Osteocyte (in vitro differentiated cells): Measurements from ENCODE around the gene ARMH2. TPM values are rescaled to one million over a fixed set of nuclear protein-coding genes. Genes with fewer than 3 reads are reported as not detected.
A peak's percentile ranks its signal among the peaks of the same experiment; 100 is the strongest.

Source experiments
- DNase-seq: peaks from one replicate; pipeline ENCODE4 v3.0.0; 2021; ENCODE audit warnings: mixed read lengths; ENCODE audit not compliant: unreplicated experiment; ENCODE audit errors: extremely low spot score
- H3K27ac Mint-ChIP-seq: one replicate; pipeline ENCODE4 v1.8.0; 2021; ENCODE audit warnings: mild to moderate bottlenecking, mixed read lengths; ENCODE audit not compliant: unreplicated experiment
- H3K27me3 Mint-ChIP-seq: one replicate; pipeline ENCODE4 v1.8.0; 2021; ENCODE audit warnings: mixed read lengths; ENCODE audit not compliant: unreplicated experiment
- H3K36me3 Mint-ChIP-seq: one replicate; pipeline ENCODE4 v1.8.0; 2021; ENCODE audit warnings: mixed read lengths; ENCODE audit not compliant: unreplicated experiment
- H3K4me1 Mint-ChIP-seq: one replicate; pipeline ENCODE4 v1.8.0; 2021; ENCODE audit warnings: mixed read lengths; ENCODE audit not compliant: unreplicated experiment
- H3K4me3 Mint-ChIP-seq: one replicate; pipeline ENCODE4 v1.8.0; 2021; ENCODE audit warnings: mild to moderate bottlenecking, moderate library complexity, mixed read lengths; ENCODE audit not compliant: unreplicated experiment
- H3K9me3 Mint-ChIP-seq: one replicate; pipeline ENCODE4 v1.8.0; 2021; ENCODE audit warnings: mixed read lengths; ENCODE audit not compliant: unreplicated experiment
- total RNA-seq: library from RNA; stranded (reverse); gene quantifications from 2 replicates; pipeline ENCODE4 v1.2.1, GENCODE V29; 2021
- TF ChIP-seq, protein P1 (sequence below): fragments of 200-600 bp; sonication (generic); IDR thresholded peaks from 2 replicates; pipeline ENCODE4 v1.5.0; 2021; ENCODE audit warnings: antibody characterized with exemption, mild to moderate bottlenecking, moderate library complexity

Gene ARMH2
- total RNA-seq, 1 donor from 2014 or later, result not detected

DNA sequence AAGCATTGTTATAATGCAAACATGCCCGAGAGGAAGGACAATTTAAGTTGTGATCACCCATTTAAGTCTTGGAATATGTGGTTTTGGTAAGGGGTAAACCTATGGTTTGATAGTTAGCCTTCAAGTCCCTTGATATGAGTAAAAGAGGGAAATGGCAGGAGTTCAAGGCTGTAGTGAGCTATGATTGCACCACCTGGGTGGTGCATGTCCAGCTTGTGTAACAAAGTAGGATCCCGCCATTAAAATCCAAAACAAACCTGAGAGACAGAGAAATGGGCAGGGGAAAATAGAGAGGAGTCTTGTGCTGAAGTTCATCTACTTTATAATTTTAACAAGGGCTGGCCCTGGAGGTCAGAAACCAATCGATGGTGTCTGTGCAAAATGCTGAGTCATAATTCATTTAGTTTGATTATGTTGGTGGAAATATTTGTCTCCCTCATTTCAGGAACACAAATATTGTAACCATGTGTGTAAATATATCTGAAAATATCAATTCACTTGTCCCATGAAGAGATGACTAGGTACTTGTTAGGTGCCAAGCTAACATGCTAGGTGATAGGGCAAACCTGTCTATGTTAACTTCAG lies 23.2 kb upstream of the ARMH2 start:
- Mint-ChIP-seq H3K27ac (no peak overlapping the region), H3K4me1 (peaks cover 9% of the 10 kb centered on the region), H3K27me3 (no peaks in the 10 kb centered on the region), H3K9me3 (no peaks in the 10 kb centered on the region), H3K36me3 (peaks cover 2% of the 10 kb centered on the region), H3K4me3 (no peak overlapping the region)
- TF ChIP-seq, protein P1, sequence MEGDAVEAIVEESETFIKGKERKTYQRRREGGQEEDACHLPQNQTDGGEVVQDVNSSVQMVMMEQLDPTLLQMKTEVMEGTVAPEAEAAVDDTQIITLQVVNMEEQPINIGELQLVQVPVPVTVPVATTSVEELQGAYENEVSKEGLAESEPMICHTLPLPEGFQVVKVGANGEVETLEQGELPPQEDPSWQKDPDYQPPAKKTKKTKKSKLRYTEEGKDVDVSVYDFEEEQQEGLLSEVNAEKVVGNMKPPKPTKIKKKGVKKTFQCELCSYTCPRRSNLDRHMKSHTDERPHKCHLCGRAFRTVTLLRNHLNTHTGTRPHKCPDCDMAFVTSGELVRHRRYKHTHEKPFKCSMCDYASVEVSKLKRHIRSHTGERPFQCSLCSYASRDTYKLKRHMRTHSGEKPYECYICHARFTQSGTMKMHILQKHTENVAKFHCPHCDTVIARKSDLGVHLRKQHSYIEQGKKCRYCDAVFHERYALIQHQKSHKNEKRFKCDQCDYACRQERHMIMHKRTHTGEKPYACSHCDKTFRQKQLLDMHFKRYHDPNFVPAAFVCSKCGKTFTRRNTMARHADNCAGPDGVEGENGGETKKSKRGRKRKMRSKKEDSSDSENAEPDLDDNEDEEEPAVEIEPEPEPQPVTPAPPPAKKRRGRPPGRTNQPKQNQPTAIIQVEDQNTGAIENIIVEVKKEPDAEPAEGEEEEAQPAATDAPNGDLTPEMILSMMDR, result no peak
- DNase-seq, result no peak

DNA sequence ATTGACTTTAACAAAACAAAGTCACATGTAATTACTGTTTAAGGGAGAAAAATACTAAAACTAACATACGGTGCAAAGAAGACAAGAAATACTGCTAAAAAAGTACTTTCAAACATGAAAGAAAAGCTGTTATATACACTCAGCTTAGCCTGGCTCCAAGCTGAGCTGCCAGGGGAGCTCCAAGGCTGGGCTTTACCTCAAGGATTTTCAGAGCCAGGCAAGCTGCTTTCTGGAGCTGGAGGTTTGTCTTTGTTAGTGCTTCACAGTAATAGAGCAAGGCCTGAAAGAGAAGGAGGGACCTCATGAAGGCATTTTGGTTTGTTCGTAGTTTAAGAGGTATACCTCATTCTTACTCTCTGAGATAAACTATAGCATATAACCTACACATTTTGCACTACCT lies 19.6 kb upstream of the ARMH2 start:
- DNase-seq, result no peak
- no peak overlapping the region for H3K4me3 Mint-ChIP-seq
- H3K27ac Mint-ChIP-seq, result no peak overlapping the region
- no peaks in the 10 kb centered on the region for H3K4me1 Mint-ChIP-seq
- TF ChIP-seq, protein P1, result no peak
- no peaks in the 10 kb centered on the region for H3K9me3 Mint-ChIP-seq
- H3K27me3 Mint-ChIP-seq, result no peaks in the 10 kb centered on the region
- H3K36me3 Mint-ChIP-seq, result no peaks in the 10 kb centered on the region

DNA sequence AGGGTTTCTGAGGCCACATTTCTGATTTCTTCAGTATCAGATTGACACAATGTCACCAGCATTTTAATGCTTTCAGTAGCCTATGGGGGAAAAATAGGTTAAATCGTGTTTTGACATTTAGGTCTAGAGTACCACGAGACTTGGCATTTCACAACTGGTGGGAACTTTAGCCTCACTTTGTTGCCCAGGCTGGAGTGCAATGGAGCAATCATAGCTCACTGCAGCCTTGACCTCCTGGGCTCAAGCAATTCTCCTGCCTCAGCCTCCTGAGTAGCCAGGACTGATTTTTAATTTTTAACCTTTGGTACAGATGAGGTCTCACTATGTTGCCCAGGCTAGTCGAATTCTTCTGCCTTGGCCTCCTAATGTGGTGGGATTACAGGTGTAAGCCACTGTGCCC lies 11.0 kb upstream of the ARMH2 start:
- no peak overlapping the region for H3K4me3 Mint-ChIP-seq
- H3K27ac Mint-ChIP-seq, result no peak overlapping the region
- H3K27me3 Mint-ChIP-seq, result no peaks in the 10 kb centered on the region
- no peaks in the 10 kb centered on the region for H3K36me3 Mint-ChIP-seq
- no peaks in the 10 kb centered on the region for H3K9me3 Mint-ChIP-seq
- TF ChIP-seq, protein P1, result no peak
- H3K4me1 Mint-ChIP-seq, result peaks cover 7% of the 10 kb centered on the region
- no peak for DNase-seq

DNA sequence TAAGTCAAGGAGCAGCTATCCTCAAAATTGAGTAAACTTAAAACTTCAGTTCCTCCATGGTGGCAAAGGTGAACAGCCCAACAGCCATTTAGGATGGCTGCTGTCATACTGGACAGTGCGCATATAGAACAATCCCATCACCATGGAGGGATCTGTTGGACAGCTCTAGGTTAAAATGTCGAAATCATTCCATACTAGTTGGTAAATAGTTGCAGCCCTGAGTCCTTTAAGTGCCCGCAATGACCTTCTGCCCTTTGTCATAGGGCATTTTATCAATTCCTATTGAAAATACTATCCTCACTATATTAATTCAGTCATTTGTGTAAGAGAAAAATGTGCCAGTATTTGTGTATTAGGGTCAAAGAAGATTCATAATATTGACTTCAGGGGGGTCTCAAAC lies 8.9 kb upstream of the ARMH2 start:
- Mint-ChIP-seq H3K9me3 (no peaks in the 10 kb centered on the region), H3K4me1 (peaks cover 15% of the 10 kb centered on the region), H3K27me3 (no peaks in the 10 kb centered on the region), H3K4me3 (no peak overlapping the region), H3K36me3 (no peaks in the 10 kb centered on the region), H3K27ac (no peak overlapping the region)
- TF ChIP-seq, protein P1, result no peak
- no peak for DNase-seq

DNA sequence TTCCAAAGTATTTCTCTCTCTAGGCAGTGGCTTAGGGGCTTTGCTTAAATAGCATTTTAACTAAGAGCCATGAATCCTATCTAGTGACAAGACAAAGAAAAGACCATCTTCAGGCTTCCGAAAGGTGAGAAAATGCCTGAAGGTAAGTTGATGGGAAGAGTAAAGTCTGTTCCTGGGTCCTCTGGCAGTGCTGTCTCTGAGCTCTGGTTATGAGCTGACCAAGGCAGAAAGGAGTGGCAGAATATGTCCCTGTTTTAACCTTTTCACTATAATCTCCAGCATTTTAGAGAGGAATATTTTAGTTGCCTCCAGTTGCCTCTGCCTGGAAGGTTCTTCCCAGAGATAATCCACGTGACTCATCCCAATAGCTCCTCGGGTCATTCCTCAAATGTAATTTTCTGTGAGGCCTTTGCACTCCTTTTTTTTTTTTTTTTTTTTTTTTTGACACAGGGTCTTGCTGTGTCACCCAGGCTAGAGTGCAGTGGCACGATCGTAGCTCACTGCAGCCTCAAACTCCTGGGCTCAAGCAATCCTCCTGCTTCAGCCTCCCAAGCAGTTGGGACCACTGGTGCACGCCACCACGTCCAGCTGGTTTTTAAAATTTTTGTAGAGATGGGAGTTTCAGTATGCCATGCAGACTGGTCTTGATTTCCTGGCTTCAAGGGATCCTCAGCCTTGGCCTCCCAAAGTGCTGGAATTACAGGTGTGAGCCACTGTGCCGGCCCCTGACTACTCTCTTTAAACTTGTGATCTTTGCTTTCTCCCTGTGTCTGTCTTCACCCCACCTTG lies 3.7 kb upstream of the ARMH2 start:
- TF ChIP-seq, protein P1, result no peak
- H3K4me1 Mint-ChIP-seq, result peaks cover 44% of the 10 kb centered on the region
- H3K9me3 Mint-ChIP-seq, result no peaks in the 10 kb centered on the region
- H3K4me3 Mint-ChIP-seq, result no peak overlapping the region
- H3K36me3 Mint-ChIP-seq, result no peaks in the 10 kb centered on the region
- no peak for DNase-seq
- no peaks in the 10 kb centered on the region for H3K27me3 Mint-ChIP-seq
- peak overlapping the region; percentile 23 for H3K27ac Mint-ChIP-seq
